GM21619 (cell line): ENCODE measurements around the gene MAPRE2.

Experiments
- ATAC-seq: cut with Tn5 transposase; IDR thresholded peaks from one replicate; pipeline ENCODE4 v1.9.1; 2021; ENCODE audit not compliant: unreplicated experiment

The MAPRE2 gene

DNA sequence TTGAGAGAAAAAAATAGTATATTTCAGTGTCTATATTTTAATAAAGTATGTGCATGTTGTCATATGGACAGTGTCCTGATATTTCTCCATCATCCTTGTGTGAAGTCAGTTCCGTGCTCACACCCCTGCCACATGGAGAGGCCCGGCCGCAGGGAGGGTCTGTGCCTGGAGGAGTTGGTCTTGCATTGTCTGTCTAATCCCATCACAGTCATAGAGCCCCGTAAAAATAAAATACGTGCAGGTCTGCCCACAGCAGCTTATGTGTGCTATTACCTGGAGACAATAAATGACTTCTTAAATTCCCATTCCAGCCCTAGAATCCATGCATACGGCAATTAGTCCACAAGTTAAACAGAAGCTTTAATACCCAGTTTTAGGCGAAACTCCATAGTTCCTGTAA lies 20.1 kb downstream of the MAPRE2 start:
- no peak for ATAC-seq

DNA sequence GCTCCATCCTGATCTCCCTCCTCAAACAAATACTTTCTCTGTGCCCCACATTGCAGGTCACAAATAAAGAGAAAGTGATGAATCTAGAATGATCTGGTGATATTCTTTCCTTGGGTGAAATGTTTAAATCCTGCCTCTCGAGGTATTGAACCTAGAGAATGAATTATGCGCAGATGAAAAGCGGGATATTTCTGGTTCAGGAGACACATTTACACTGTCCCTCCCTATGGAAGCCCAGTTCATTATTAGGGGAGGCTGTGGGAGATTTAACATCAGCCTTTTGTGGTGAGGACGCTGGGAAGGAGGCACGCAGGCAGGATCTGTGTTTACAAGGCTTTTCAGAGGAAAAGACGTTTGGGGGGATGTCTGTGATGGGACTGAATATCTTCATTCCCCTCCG lies 20.6 kb downstream of the MAPRE2 start:
- ATAC-seq: no peak

DNA sequence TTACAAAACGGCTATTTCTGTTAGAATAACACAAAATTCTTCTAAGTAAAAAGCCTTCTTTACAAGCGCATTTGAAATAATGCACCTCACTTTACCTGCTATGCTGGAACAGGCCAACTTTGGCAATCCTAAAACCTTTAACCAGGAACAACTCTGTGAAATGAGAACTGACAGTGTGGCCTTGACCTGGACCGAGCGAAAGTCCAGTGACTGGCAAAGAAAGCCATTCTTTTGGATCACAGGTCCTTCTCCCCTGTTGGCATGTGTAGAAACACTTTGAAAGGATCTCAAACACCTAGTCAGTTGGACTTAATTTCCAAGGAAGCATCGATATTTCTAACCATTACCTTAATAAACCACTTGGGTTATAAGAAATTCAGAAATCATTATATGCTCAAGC lies 21.2 kb downstream of the MAPRE2 start:
- ATAC-seq: no peak

- no peak for ATAC-seq
Measured at GRCh38 chr18:35063875-35064690, 22.9 kb downstream of the MAPRE2 start.

- no peak for ATAC-seq
Measured at GRCh38 chr18:35067454-35067853, 26.2 kb downstream of the MAPRE2 start.

GRCh38 chr18:35071819-35072247 lies 30.6 kb downstream of the MAPRE2 start:
- ATAC-seq: peak; percentile 63

- no peak for ATAC-seq
Measured at GRCh38 chr18:35072616-35073015, 31.4 kb downstream of the MAPRE2 start.

DNA sequence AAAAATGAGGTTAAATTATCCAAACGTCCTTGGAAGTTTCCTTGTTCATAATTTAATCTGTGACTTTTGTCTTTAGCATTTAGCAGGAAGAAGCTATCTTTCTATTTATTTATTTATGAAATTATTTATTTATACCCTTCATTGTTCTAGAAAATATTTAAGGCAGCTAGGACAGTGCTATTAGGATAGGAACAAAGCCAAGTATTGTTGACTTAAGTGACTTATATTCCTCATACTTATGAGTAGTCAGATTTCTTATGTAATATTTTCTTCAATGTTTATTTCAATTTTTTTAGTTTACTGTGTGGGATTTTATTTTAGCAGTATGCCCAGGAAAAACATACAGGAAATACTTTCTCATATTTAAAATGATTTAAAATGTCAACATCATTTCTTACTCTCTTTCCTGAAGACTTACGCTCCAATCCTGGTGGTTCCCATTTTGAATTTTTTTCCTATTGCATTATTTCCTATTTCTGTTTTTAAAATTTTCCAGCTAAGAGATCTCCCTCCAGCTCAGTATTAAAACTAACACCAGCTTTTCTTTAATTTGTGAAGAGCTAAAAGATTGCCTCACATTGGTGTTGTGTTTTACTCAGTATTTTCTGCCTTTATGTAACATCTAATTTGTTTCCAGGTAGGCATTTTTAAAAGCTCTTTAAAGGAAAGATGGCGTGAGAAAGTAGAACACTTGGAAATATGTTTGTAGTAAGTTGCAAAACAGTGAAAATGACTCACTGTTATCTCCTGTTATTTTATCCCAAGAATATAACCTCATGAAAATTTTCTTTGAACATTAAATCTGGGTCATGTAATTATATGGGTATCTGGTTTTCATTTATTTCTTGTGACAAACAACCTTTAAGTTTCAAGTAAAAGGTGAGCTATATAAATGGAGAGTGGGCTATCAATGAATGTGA lies 32.2 kb downstream of the MAPRE2 start:
- no peak for ATAC-seq

DNA sequence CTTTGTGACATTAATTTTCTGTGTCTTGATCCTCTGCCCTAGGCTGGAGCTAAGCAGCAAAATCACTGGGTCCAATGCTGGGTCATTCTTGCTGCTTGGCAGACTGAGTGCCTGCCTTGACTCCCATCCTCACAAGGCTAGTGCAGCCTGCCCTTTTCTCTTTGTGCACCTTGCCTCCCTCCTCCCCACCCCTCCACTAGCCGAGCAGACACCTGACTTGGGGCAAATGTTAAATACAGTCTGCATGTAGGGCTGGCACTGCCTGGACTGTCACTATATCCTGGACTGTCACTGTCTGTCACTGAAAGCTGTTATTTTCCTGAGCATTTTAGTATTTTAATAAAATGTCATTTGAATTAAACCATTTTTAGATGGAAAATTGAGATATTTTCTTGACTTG lies 33.4 kb downstream of the MAPRE2 start:
- no peak for ATAC-seq

DNA sequence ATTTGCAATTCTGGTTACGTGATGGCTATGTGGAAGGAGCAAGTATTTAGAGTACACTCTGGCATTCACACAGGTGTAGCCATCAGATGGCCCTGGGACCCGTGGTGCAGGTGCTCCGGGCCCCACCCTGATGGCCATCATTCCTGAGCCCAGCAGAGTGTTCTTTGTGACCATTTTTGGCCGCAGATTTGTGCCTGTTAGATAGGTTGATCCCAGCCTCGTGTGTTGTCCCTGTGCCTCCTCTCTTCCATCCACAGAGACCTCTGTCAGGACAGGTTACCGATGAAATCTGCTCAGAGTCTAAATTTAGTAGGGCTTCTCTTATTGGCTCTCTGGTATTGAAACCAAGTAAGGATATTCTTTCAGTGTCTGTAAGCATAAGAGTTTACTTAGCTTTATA lies 33.9 kb downstream of the MAPRE2 start:
- ATAC-seq: no peak

GRCh38 chr18:35076135-35076924 lies 35.1 kb downstream of the MAPRE2 start:
- ATAC-seq: no peak

DNA sequence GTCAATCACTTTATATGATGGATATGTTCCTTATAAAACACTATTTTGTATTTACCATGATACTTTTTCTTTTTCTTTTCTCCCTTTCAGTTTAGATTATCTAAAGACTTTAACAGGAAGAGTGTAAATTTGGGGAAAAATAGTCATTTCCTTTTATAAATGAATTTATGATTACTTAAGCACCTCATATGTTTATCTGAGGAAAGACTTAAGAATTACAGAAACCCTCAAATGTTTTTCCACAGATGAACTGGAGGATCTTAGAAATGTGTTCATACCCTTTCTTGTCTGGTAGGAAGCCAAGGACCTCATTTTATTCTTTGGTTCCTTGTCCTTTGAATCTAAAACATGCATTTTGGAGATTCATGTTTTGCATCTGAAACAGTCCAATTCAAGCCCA lies 36.7 kb downstream of the MAPRE2 start:
- ATAC-seq: no peak

DNA sequence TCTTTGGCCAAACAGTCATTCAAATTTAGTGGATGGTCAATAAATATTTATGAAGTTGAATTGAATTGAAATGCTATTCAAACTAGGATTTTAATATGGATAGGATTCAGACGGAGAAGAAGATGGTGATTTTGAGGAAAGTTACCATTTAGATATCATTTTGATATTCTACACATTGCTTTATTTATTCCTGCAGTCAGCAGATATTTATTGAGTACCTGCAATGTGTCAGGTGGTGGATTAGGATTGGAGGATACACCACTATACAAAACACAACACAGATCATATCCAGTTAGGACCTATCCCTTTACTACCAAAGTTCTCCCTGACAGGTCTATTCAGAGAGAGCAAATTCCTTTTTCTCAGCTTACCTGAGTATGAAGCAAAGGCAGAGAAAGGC lies 38.8 kb downstream of the MAPRE2 start:
- no peak for ATAC-seq

GRCh38 chr18:35083174-35083712 lies 42.0 kb downstream of the MAPRE2 start:
- no peak for ATAC-seq

DNA sequence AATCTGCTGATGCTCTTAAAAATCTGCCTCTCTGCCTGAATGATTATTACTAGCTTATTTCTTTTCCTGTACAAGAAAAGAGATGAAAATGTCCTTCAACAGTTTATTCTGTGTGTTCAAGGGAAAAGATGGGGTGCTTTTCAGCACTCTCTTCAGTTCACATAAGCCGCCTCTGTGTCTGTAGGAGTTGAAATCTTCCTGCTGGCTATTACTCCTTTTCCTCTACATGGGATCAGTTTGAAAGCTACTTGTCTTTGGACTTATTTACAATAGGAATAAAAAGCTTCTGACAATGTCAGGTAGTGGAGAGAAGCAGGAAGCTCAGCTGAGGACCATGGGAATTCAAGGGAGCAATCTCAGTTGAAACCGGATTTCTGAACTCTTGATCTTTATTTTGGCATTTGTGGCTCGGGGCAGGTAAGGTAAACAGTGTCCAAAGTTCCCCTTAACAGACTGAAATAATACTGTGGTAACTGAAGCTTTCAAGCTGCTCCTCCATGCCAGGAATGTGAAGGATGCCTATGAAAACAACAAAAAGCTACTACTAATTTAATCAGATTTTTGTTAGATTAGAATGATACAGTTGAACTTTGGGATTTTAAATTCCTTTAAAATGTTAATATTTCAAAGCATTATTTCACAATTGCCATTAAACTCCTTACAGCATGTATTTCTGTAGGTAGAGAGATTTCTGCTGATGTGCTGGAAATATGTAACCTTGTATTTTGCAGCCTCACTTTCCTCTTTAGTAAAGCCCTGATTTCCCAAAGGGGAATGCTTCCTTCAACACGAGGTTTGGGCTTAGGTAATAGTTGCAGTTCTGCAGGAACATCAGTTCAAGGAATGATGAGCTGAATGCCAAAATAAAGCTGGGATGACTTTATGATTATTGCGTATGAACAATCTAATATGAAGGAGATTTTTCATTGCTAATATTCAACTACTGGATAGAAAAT lies 43.6 kb downstream of the MAPRE2 start:
- ATAC-seq: no peak

- ATAC-seq: no peak
Measured at GRCh38 chr18:35085450-35086380, 44.5 kb downstream of the MAPRE2 start.

DNA sequence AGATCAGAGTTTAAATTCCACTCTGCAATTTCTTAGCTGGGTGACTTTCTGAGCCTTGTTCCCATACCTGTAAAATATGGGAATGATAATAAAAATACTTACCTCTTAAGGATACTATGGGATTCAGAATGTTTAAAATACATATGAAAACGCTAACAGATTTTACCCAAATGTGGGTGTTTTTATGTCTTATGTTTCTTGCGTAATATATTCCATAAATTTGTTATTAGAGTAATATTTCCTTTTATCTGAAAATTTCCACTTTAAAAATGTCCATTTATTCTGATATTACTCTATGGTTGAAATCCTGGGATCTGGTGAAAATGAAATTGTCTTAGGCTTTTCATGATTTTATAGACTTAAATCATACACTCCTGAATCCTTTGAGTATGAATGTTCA lies 45.5 kb downstream of the MAPRE2 start:
- ATAC-seq: no peak

GRCh38 chr18:35087726-35088125 lies 46.5 kb downstream of the MAPRE2 start:
- no peak for ATAC-seq

GRCh38 chr18:35088921-35089320 lies 47.7 kb downstream of the MAPRE2 start:
- no peak for ATAC-seq
